ENCODE data around the gene ZNF17.

ZNF17 gene

DNA sequence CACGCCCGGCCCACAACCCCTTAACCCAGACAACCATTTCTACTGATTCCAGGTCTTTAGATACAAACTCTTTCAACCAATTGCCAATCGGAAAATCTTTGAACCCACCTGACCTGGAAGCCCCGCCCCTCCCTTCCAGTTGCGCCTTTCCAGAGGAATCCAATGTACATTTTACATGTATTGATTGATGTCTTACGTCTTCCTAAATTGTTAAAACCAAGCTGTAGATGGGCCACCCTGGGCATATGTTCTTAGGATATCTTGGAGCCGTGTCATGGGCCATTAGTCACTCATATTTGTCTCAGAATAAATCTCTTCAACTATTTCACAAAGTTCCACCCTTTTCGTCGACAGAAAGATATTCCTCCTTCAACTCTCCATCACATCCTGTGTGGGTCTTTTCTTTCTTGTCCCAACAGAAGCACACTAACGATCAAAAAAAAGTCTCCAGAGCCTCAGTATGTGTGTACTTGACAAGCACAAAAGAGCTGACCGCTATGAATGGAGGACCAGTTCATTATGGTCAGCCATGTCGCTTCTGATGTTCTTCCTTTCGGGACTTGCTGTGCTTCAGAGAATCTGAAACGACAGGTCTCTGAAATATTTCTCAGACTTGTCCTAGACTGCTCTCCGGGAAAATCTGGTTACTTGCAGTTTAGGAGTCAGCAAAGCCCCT lies 23.6 kb downstream of the ZNF17 start:
- DNase-seq = no peak

DNA sequence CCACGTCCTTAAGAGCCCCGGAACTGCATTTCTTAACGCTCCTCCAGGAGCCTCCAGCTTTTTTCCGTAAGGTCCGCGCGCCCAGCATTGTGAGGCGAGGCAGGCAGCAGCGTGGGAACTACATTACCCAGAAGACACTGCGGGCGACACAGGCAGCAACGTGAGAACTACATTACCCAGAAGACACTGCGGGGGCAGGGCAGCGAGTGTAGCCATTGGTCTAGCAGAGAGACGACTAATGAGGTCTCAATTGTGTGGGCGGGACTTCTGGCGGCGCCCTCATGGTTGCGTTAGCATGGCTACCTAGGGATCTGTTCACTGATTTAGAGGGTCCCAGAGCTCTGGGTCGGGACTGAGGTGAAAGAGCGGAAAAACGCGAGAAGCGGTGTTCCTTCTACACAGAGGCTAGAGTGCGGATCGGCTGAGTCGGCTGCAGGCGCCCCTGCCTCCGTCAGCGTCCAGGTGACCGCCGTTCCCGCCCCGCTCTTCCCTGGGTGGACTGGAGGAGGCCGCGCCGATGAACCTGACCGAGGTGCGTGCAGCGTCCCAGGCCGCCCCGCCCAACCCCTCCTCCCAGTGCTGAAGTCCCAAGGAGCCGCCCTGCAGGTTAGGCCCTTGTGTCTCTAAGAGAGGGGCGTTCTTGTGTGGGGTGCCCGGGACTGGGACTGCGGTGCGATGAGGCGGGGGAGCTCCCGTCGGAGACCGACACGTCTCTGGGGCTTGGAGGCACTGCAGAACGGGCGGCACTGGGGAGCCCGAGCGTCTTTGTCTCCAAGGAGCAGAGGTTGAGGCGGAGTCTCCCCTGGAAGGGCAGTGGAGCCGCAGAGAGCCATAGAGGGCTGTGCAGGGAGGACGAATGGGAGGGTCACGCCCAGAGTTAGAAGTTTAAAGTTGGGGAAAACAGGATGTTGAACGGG lies 24.4 kb downstream of the ZNF17 start, which contains the start of gene ZNF749:
Gene ZNF749, plus strand, starts transcription at position 264 of the 917 bp plus-strand sequence. Its CDS starts 254 bp downstream, at position 518.
- peak; percentile 98 to 99 for DNase-seq

DNA sequence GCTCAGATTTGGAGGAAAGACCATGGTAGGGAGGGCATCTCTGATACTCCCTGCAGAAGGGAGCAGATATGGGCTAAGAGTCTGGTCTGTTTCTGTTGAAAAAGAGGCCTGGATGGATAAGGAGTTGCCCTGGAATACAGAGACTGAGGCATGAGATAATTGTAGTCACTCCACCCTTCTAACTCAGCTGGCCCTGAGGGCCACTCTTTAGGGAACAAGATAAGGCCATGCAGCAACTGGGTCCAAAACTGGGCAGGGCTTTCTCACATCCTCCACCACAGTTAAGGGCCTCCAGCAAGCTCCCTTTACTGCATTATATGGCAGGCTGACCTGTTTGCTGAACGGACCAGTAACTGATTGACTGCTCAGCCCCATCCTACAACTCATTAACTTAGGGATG lies 25.5 kb downstream of the ZNF17 start:
- no peak for DNase-seq

DNA sequence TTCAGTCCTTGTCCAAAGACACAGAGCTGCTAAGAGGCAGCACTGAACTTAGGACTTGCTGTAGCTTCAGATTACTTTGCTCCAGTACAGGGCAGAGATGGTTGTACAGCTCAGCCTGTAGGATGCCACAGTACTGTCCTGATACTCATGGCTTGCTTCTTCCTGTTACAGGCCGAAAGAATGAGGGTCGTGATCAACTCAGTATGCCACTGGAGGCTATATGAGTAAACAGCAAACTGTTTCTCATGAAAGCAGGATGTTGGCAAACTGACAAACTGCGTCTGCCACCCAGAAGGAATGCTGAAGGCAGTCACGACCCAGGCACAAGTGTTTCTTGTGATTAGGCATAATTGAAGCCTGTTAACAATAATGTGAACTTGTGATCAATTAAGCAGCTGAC lies 27.0 kb downstream of the ZNF17 start:
- no peak for DNase-seq

DNA sequence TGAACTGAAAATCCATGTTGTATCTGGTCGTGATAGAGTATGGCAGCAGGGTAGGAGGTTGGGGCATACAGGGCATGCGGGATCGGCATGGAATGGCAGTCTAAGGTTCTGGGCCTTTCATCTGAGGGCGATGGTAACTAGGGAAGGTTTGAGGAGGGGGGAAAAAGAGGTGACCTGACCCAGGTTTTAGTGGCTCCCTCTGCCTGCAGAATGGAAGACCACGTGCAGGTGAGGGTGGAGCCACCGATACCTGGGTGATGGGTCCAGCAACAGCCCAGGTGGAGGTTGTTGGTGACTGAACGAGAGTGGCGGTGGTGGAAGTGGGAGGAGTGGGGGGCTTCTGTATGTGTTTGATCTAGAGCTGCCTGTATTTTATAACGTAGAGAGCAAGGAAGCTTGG lies 28.0 kb downstream of the ZNF17 start:
- DNase-seq = no peak

DNA sequence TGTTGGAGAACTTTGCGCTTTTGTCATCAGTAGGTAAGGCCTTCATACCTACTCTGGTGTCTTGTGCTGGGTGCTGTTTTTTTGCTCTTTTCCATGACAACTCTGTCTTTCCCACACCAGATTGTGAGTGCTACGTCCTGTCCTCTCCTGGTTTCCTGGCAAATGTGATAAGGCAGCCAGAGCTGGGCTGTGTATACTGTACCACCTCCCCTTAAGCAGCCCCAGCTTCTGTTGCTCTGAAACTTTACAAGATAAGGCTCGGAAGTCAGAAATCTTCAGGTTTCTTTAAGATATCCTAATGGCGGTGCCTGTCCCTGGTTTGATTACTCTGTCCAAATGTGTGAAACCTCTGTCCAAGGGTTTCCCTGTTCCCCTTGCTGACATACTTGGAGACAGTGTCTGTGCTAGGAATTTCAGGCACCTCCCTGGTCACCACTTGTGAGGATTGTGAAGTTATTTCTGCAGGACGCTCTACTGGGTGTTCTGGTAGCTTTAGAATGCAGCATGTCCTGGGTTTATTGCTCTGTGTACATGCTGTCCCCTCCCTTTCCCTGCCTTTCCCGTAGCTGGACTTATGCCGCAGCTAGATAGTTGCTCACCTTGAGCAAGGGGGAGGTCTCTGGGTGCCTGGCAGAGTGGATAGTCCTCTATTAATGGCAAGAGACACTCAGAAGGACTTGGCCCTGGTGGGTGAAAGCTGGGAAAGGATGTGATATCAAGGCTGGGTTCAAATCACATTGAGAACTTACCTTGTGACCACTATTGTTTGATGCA lies 31.2 kb downstream of the ZNF17 start:
- DNase-seq = no peak

DNA sequence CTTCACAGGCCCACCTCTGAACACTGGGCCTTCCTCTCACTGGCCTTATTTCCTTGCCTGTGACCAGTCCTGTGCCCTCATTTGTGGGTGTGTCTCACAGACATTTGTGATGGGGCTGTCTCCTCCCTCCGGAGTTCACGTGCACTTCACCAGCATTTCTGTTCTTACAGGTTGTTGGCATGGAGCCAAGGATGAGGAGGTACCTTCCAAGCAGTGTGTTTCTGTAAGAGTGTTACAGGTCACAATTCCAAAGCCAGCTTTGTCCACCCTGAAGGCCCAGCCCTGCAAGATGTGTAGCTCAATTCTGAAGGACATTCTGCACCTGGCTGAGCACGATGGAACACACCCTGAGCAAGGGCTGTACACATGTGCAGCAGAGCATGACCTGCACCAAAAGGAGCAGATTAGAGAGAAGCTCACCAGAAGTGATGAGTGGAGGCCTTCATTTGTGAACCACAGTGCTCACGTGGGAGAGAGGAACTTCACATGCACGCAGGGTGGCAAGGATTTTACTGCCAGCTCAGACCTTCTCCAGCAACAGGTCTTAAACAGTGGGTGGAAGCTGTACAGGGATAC lies 32.2 kb downstream of the ZNF17 start:
- DNase-seq = no peak

DNA sequence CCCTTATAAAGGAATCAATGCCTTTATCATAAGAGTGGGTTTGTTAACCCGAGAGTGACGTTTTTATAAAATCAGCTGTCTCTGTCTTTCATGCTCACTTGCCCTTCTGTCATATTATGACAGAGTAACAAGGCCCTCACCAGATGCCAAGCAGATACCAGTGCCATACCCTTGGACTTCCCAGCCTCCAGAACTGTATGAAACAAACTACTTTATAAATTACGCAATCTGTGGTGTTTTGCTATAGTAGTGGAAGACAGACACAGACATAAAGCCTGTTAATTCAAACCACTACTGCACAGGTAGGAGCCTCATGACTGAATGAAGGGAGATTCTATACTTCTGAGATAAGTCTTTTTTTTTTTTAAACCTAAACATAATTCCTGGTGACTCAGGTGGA lies 41.3 kb downstream of the ZNF17 start:
- no peak for DNase-seq

DNA sequence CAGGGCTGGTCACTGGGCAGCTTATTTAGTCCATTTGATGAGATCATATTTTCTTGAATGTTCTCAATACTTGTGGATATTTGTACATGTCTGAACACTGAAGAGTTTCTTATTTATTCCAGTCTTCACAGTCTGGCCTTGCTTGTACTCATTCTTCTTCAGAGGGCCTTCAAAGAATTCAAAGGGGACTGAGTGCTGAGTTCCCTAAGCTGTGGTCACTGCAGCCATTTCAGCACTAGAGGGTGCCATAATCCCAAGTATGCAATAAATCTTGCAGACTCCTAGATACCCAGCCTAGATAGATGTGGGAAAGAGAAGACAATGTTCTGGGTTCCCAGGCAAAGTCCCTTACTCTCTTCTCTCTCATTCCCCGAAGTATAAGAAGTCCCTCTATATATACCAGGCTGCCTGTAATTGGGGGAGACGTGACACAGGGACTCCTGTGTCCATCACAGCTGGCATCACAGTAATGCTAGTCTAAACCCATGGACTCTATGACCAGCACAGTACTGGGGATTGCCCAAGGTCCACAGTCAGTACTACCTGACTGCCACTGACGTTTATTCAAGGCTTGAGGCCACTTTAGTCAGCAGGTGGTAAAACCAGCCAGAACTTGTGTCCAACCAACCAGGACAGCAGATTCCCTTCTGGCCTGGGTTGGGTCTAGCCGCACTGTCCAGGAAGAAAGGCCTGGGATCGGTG lies 54.9 kb downstream of the ZNF17 start:
- peak in 1 of 2 donors; percentile 59 for DNase-seq

DNA sequence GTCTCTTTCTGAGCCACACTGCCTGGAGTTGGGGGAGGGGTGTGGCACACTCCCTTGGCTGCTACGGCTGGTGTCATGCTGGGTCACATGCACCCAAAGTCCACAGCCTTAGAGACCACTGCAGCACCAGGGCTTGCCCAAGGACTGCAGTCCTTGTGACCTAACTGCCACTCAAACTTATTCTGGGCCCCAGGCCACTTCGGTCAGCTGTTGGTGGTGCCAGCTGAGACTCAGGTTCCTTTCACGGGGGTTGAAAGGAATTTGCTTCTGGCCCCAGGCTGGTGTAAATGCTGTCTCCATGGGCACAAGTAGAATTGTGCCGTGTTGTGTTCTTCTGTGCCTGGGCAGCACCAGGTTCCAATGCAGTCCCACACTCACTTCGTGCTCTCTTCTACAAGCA lies 55.5 kb downstream of the ZNF17 start:
- DNase-seq = no peak

Measured in CD4-positive, alpha-beta T cell treated with Interferon alpha-2 for 1 hour (primary cell).